K562 (cell line): ENCODE measurements around the gene GINS2. TPM values are rescaled to one million over a fixed set of nuclear protein-coding genes. Genes with fewer than 3 reads are reported as not detected.
A peak's percentile ranks its signal among the peaks of the same experiment; 100 is the strongest.

Experiments used
- ATAC-seq: fragments of 200-7000 bp; cut with Tn5 transposase; 3 replicates; pipeline ENCODE4 v1.9.1; 2020; ENCODE audit warnings: moderate library complexity
- BruUV-seq: library from RNA; stranded (reverse); fragments of 400-500 nt; replicated peaks from 2 replicates; lab custom pipeline; 2021; lab: Mats Ljungman, UMichigan
- CTCF ChIA-PET: fragments of 300-600 bp; formaldehyde crosslinking; extraction: SDS; loops from one replicate; lab custom pipeline; 2021; ENCODE audit warnings: low intra/inter-chr PET ratio; lab: Yijun Ruan, JAX
- POLR2A ChIA-PET: fragments of 300-600, 350-650 bp; sonication (Branson Sonifier 250); formaldehyde crosslinking; extraction: SDS; loops from one replicate; lab custom pipeline; 2021; ENCODE audit warnings: antibody characterized with exemption, inconsistent platforms; lab: Yijun Ruan, JAX
- DNase-seq, 4 experiments: peaks; one replicate each; pipeline versions ENCODE4 v3.0.0 to v3.0.0-alpha.2; 2011 to 2018; ENCODE audit warnings: low spot score in 3 of 4, mixed read lengths in 3 of 4; ENCODE audit errors: extremely low read depth in 1 of 4
- FAIRE-seq: peaks from 2 replicates; lab custom pipeline; 2011; peaks lifted over from hg19 to GRCh38; lab: Jason Lieb, UNC
- H2AFZ ChIP-seq: 2 replicates; pipeline ENCODE4 v1.6.0; 2011; ENCODE audit warnings: low read depth, low read length, control low read depth, inconsistent platforms
- H3K27ac ChIP-seq: fragments of 200-600 bp; 3 replicates; pipeline ENCODE4 v1.8.0; 2011; ENCODE audit warnings: low read depth, mild to moderate bottlenecking, control low read depth, inconsistent platforms, low read length, moderate library complexity, mixed read lengths; ENCODE audit errors: extremely low read depth
- H3K27me3 ChIP-seq, 2 experiments: fragments of 300-600 bp in 1 of 2; 2 replicates in 1 of 2; 3 replicates in 1 of 2; pipeline versions ENCODE4 v1.6.0 to v1.8.0; 2011; ENCODE audit warnings: inconsistent platforms in 2 of 2, low read length in 2 of 2, mild to moderate bottlenecking in 1 of 2, mixed read lengths in 1 of 2, moderate library complexity in 1 of 2; ENCODE audit not compliant: control insufficient read depth in 2 of 2, insufficient read depth in 2 of 2
- H3K36me3 ChIP-seq: fragments of 300-600 bp; 3 replicates; pipeline ENCODE4 v1.8.0; 2011; ENCODE audit warnings: mild to moderate bottlenecking, low read length, inconsistent platforms; ENCODE audit not compliant: control insufficient read depth, insufficient read depth
- H3K4me1 ChIP-seq, 2 experiments: fragments of 200-600 bp in 1 of 2; replicated peaks in 1 of 2; 2 replicates in 1 of 2; 3 replicates in 1 of 2; pipeline versions ENCODE4 v1.5.1 to v1.8.0; 2011; ENCODE audit warnings: inconsistent platforms in 2 of 2, low read length in 2 of 2, mild to moderate bottlenecking in 1 of 2, mixed read lengths in 1 of 2, moderate library complexity in 1 of 2; ENCODE audit not compliant: control insufficient read depth in 2 of 2, insufficient read depth in 2 of 2
- H3K4me2 ChIP-seq: 2 replicates; pipeline ENCODE4 v1.6.1; 2011; ENCODE audit warnings: low read length, control low read depth, inconsistent platforms, mixed read lengths; ENCODE audit not compliant: insufficient read depth
- H3K4me3 ChIP-seq: fragments of 200-600 bp; sonication (generic), shearing (Covaris generic); 2 replicates; pipeline ENCODE4 v1.5.1; 2016; ENCODE audit warnings: control low read depth, inconsistent platforms
- H3K79me2 ChIP-seq: fragments of 200-600 bp; 3 replicates; pipeline ENCODE4 v1.8.0; 2011; ENCODE audit warnings: low read length, inconsistent platforms; ENCODE audit not compliant: control insufficient read depth, insufficient read depth
- H3K9ac ChIP-seq, 2 experiments: 2 replicates each; pipeline versions ENCODE4 v1.6.0 to v1.6.1; 2011; ENCODE audit warnings: low read depth in 2 of 2, low read length in 2 of 2, control low read depth in 1 of 2, inconsistent platforms in 1 of 2, mild to moderate bottlenecking in 1 of 2, mixed read lengths in 1 of 2; ENCODE audit not compliant: insufficient read depth in 1 of 2
- H3K9me1 ChIP-seq: one replicate; pipeline ENCODE4 v1.6.0; 2011; ENCODE audit warnings: inconsistent platforms, mild to moderate bottlenecking, low read length, moderate library complexity; ENCODE audit not compliant: control insufficient read depth, insufficient read depth
- H3K9me3 ChIP-seq: replicated peaks from 2 replicates; pipeline ENCODE4 v1.5.1; 2011; ENCODE audit warnings: low read depth, low read length, inconsistent platforms; ENCODE audit not compliant: control insufficient read depth, insufficient read depth
- H4K20me1 ChIP-seq: replicated peaks from 2 replicates; pipeline ENCODE4 v1.6.1; 2011; ENCODE audit warnings: low read length, inconsistent platforms, mixed read lengths; ENCODE audit not compliant: control insufficient read depth, insufficient read depth
- ARNT ChIP-seq, 2 experiments: fragments of 450-650 bp; IDR thresholded peaks; 2 replicates each; pipeline ENCODE4 v1.6.1; 2016; ENCODE audit warnings: mild to moderate bottlenecking in 1 of 2
- BRD4 ChIP-seq: fragments of 200-600 bp; sonication (generic); IDR thresholded peaks from 2 replicates; pipeline ENCODE4 v1.6.1; 2017; ENCODE audit warnings: inconsistent platforms
- CCAR2 ChIP-seq: fragments of 200-400 bp; formaldehyde crosslinking; IDR thresholded peaks from 2 replicates; pipeline ENCODE4 v1.6.1; 2017; ENCODE audit warnings: mild to moderate bottlenecking, low read depth, low read length
- HEY1 ChIP-seq: fragments of 250-450 bp; sonication (Bioruptor Pico); IDR thresholded peaks from 2 replicates; pipeline ENCODE4 v1.5.0; 2020; ENCODE audit warnings: mild to moderate bottlenecking, moderate library complexity, borderline replicate concordance
- NFIC ChIP-seq: fragments of 450-650 bp; IDR thresholded peaks from 2 replicates; pipeline ENCODE4 v1.6.1; 2017; ENCODE audit warnings: mild to moderate bottlenecking, inconsistent platforms
- TRIM28 ChIP-seq: fragments of 450-650 bp; IDR thresholded peaks from 2 replicates; pipeline ENCODE4 v1.6.1; 2017
- ZNF512 ChIP-seq: IDR thresholded peaks from 2 replicates; pipeline ENCODE4 v1.6.1; 2016; ENCODE audit warnings: missing genetic modification characterization, missing compliant biosample characterization
- in situ Hi-C: fragments of 300-500 bp; cut with MboI; formaldehyde crosslinking; loops from 4 replicates; pipeline ENCODE4 v1.15.0; 2018; ENCODE audit warnings: inconsistent platforms, mixed read lengths
- intact Hi-C: fragments of 100-400 bp; cut with micrococcal nuclease; formaldehyde crosslinking; loops from 2 replicates; pipeline ENCODE4 v1.14.2; 2022
- polyA plus RNA-seq, 8 experiments: library from polyadenylated mRNA; depleted of rRNA in 4 of 8; stranded (reverse) in 5 of 8; unstranded in 3 of 8; fragments of >200 nt; fragmentation: Nextera tagmentation in 2 of 8; fragmentation: Illumina TruSeq in 1 of 8; extraction: Ambion mirVana in 2 of 8; extraction: Trizol in 1 of 8; gene quantifications; 2 replicates each; pipeline versions ENCODE4 v1.2.1 to v1.2.3, GENCODE V29; 2011 to 2014; ENCODE audit warnings: inconsistent platforms in 1 of 8, missing spikeins in 1 of 8
- total RNA-seq, 7 experiments: library from RNA; depleted of rRNA in 6 of 7; stranded (reverse); fragments of >200 nt in 6 of 7; fragmentation: Illumina TruSeq in 2 of 7; extraction: Trizol in 2 of 7; gene quantifications; 2 replicates each; pipeline versions ENCODE4 v1.2.1 to v1.2.3, GENCODE V29; 2011 to 2021; ENCODE audit warnings: low replicate concordance in 1 of 7
- TF ChIP-seq, protein P1 (sequence below): fragments of 450-650 bp; IDR thresholded peaks from 2 replicates; pipeline ENCODE4 v1.6.1; 2016

Gene GINS2
- total and polyA plus RNA-seq, 9 of the 15 experiments (the other 6 are each of a cell fraction or from before 2014, with no cell fraction given) = 40.4 to 76.2 (median 44.6) TPM

DNA sequence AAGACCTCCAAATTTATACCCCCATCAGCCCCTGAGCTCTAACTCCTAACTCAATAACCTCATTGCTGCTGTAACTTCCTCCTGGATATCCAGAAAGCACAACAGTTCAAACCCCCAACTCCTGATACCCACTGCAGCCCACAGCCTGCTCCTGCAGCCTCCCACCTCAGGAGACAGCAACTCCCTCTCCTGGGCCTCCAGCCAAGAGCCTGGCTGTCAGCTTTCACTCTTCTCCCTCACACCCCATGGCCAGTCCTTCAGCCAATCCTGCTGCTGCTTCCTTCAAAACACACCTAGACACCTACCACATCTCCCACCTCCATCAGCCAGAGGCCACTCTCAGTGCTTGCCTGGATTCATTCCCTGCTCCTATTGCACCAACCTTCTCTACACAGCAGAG is 5.4 kb downstream of the GINS2 start:
- BruUV-seq = no TSS peak
- FAIRE-seq = no peak
- Histone ChIP-seq H3K9me1 (peaks cover 5% of the 10 kb centered on the region), H3K4me1 (peaks cover 13 to 20% of the 10 kb centered on the region in 2 experiments; a peak in 4 of 5 replicates)
- no peak for TF ChIP-seq HEY1
- TF ChIP-seq ARNT (IDR thresholded peaks at IDR 0.05) = no peak
- TF ChIP-seq, protein P1, sequence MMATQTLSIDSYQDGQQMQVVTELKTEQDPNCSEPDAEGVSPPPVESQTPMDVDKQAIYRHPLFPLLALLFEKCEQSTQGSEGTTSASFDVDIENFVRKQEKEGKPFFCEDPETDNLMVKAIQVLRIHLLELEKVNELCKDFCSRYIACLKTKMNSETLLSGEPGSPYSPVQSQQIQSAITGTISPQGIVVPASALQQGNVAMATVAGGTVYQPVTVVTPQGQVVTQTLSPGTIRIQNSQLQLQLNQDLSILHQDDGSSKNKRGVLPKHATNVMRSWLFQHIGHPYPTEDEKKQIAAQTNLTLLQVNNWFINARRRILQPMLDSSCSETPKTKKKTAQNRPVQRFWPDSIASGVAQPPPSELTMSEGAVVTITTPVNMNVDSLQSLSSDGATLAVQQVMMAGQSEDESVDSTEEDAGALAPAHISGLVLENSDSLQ = peak; percentile 17; the same call in 1 of the 2 replicates
- TF ChIP-seq TRIM28 = no peak
- peak; percentile 34; the same call in 1 of the 2 replicates for TF ChIP-seq NFIC
- TF ChIP-seq BRD4 = no peak
- no peak for TF ChIP-seq ZNF512 (tag)
- no peak for TF ChIP-seq CCAR2
- TF ChIP-seq, all 486 proteins: peak for 2
- in situ Hi-C loops (no loop called here), intact Hi-C loops (no loop called here)
- Histone ChIP-seq H3K9me3 (no peaks in the 10 kb centered on the region), H3K36me3 (peaks cover 89% of the 10 kb centered on the region), H3K9ac (no peak overlapping the region), H3K79me2 (peaks cover 57% of the 10 kb centered on the region), H4K20me1 (peaks cover 19% of the 10 kb centered on the region; the same call in 1 of the 2 replicates), H3K27me3 (no peaks in the 10 kb centered on the region), H3K4me3 (no peak overlapping the region), H2AFZ (no peak overlapping the region), H3K4me2 (no peak overlapping the region), H3K27ac (no peak overlapping the region)
- ChIA-PET CTCF (no interaction called here), POLR2A (interaction anchor here (0.8 to 2.4 kb wide), 3 partner anchors 9 to 305 kb away, joined by 3 to 18 read pairs (median 3); no protein-coding TSS in a partner anchor)
- no peak for DNase-seq
- peak; percentile 10; the same call in 1 of the 3 replicates for ATAC-seq
